ES-I3 (cell line): Measurements from ENCODE around the gene SNUPN.
"Not testable (repeated sequence)": the region's sequence is repeated elsewhere in the genome, so short reads cannot be mapped to it uniquely, and the experiment has no call there.

ENCODE experiments used
- H3K36me3 ChIP-seq: 2 replicates; pipeline ENCODE4 v1.6.1; 2013; ENCODE audit warnings: mild to moderate bottlenecking, low read length, control low read depth, moderate library complexity; ENCODE audit not compliant: insufficient read depth
- H3K4me1 ChIP-seq: 2 replicates; pipeline ENCODE4 v1.6.1; 2013; ENCODE audit warnings: mild to moderate bottlenecking, control low read depth, low read length; ENCODE audit not compliant: insufficient read depth
- H3K9ac ChIP-seq: 2 replicates; pipeline ENCODE4 v1.6.1; 2013; ENCODE audit warnings: low read depth, mild to moderate bottlenecking, low read length, moderate library complexity
- H3K9me3 ChIP-seq: 2 replicates; pipeline ENCODE4 v1.6.1; 2013; ENCODE audit warnings: mild to moderate bottlenecking, low read length, moderate library complexity; ENCODE audit not compliant: control insufficient read depth, insufficient read depth

Gene SNUPN

DNA sequence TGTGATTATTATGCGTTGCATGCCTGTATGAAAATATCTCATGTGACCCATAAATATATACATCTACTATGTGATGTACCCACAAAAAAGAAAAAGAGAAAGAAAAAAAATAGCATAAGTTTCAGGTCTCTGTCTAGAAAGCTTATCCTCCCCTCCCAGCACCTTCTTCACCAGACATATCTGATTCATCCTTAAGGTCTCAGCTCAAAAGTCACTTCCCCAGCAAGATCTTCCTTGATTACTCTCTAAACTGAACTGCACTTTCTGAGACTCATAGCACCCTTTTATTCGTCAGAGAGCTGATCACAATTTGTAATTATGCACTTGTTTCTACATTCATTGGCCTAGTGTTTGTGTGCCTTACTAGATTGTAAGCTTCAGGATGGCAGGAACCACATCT is 35.3 kb downstream of the SNUPN start:
- Histone ChIP-seq H3K9me3 (no peaks in the 10 kb centered on the region), H3K4me1 (no peaks in the 10 kb centered on the region), H3K36me3 (no peaks in the 10 kb centered on the region; the same call in 1 of the 2 replicates), H3K9ac (no peak overlapping the region)

DNA sequence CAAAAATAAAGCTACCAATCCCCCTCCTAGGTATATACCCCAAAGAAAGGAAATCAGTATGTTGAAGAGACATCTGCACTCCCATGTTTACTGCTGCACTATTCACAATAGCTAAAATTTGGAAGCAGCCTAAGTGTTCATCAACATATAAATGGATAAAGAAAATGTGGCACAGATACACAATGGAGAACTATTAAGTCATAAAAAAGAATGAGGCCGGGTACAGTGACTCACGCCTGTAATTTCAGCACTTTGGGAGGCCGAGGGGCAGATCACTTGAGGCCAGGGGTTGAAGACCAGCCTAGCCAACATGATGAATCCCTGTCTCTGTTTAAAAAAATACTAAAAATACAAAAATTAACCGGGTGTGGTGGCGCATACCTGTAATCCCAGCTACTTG is 36.5 kb downstream of the SNUPN start:
- Histone ChIP-seq H3K9me3 (no peaks in the 10 kb centered on the region), H3K9ac (no peak overlapping the region), H3K4me1 (peaks cover 2% of the 10 kb centered on the region; the same call in 1 of the 2 replicates), H3K36me3 (no peaks in the 10 kb centered on the region; the same call in 1 of the 2 replicates)

DNA sequence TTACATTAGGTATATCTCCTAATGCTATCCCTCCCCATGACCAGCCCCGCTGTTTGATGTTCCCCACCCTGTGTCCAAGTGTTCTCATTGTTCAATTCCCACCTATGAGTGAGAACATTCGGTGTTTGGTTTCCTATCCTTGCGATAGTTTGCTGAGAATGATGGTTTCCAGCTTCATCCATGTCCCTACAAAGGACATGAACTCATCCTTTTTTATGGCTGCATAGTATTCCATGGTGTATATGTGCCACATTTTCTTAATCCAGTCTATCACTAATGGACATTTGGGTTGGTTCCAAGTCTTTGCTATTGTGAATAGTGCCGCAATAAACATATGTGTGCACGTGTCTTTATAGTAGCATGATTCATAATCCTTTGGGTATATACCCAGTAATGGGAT is 39.1 kb downstream of the SNUPN start:
- not testable (repeated sequence) for H3K4me1 ChIP-seq, H3K9ac ChIP-seq, H3K36me3 ChIP-seq, H3K9me3 ChIP-seq

DNA sequence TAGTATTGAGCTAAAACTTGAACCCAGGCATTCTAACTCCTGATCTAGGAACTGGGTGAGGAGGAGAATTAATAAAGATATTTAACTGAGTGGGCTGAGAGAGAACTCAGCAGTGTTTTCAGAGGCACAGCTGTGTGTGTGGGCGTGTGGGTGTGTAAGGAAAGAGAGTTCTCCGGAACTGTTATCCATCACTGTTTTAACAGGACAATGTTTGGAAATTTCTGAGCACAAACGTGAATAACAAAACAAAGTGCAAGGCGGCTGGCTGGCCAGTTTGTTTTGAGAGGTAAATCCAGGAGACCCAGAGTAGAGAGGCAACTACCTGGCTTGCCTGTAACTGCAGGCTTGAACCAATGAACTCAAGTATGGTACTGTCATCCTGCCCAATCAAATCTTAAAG is 41.4 kb downstream of the SNUPN start:
- no peaks in the 10 kb centered on the region for H3K36me3 ChIP-seq
- peaks cover 4% of the 10 kb centered on the region; the same call in 1 of the 2 replicates for H3K4me1 ChIP-seq
- H3K9me3 ChIP-seq: no peaks in the 10 kb centered on the region
- H3K9ac ChIP-seq: no peak overlapping the region

DNA sequence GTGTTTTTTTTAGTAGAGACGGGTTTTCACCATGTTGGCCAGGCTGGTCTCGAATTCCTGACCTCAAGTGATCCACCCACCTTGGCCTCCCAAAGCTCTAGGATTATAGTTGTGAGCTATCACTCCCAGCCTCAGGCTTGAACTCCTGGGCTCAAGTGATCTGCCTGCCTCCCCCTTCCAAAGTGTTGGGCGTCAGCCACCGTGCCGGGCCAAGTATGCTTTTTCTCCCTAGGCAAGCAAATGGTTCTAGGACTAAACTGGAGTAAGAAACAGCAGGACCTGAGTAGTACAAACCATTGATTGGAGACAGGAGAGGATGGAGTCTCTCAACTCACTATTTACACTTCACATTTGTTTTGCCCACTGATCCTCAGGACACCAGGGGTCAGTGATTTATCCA is 41.8 kb downstream of the SNUPN start:
- Histone ChIP-seq H3K9ac (no peak overlapping the region), H3K4me1 (peaks cover 4% of the 10 kb centered on the region; the same call in 1 of the 2 replicates), H3K36me3 (no peaks in the 10 kb centered on the region), H3K9me3 (no peaks in the 10 kb centered on the region)

DNA sequence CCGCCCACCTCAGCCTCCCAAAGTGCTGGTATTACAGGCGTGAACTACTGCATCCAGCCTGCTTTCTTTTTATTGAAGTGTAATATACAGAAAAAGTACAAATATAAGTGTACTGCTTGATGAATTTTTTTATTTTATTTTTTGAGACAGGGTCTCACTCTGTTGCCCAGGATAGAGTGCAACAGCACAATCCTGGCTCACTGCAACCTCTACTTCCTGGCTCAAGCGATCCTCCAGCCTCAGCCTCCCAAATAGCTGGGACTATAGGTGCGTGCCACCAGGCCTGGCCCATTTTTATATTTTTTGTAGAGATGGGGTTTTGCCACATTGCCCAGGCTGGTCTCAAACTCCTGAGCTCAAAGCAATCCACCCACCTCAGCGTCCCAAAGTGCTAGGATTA is 42.6 kb downstream of the SNUPN start:
- not testable (repeated sequence) for H3K36me3 ChIP-seq, H3K9me3 ChIP-seq, H3K4me1 ChIP-seq, H3K9ac ChIP-seq

DNA sequence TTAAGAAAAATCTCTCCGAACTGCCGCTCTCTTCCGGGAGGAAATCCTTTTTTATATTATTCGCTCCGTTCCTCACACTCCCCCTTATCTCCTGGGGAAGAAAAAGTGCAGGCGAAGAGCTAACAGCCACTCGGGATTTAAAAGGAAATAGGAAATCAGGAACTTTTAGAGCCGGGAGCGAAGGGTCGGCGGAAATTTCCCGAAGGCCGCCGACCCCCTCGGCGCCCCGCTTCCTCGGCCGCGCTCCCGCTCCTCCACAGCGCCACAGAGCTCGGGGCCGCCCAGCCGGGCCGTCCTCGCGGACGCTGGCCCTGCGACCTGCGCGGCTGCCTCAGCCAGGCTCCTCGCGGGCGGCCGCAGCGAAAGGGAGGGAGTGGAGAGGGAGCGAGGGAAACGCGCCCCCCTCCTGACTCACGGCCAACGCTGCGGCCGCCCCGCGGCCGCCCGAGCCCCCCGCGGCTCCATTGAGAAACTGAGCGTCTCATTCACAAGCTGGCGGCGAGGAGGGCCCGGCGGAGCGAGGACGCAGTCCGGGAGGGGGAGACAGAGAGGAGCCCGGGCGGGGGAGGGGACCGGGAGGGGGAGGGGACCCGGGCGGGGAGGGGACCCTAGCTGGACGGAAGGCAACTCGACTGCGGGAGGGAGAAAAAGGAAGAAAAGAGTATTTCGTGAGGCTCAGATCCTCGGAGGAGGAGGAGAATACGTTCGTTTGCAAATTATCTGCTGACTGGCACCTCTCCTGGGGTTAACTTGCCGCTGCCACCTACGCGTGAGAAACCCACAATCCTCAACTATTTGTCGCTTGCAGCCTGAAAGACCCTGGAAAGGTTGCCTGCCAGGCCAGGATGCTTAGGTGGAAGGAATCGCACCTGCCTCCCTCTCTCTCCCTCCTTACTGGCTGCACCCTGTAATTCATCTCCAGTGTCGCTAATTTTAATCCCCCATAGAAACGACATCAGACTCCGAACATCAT is 46.3 kb downstream of the SNUPN start, which contains the start of gene PTPN9:
PTPN9 (minus strand) TSS at position 368 of the 973 bp plus-strand sequence. CDS start 539 bp downstream, outside the sequence.
- H3K9ac ChIP-seq: peak within 1 kb of the TSS; percentile 73
- H3K36me3 ChIP-seq: no peaks in the 10 kb centered on the region
- peaks cover 4% of the 10 kb centered on the region; the same call in 1 of the 2 replicates for H3K4me1 ChIP-seq
- H3K9me3 ChIP-seq: no peaks in the 10 kb centered on the region

DNA sequence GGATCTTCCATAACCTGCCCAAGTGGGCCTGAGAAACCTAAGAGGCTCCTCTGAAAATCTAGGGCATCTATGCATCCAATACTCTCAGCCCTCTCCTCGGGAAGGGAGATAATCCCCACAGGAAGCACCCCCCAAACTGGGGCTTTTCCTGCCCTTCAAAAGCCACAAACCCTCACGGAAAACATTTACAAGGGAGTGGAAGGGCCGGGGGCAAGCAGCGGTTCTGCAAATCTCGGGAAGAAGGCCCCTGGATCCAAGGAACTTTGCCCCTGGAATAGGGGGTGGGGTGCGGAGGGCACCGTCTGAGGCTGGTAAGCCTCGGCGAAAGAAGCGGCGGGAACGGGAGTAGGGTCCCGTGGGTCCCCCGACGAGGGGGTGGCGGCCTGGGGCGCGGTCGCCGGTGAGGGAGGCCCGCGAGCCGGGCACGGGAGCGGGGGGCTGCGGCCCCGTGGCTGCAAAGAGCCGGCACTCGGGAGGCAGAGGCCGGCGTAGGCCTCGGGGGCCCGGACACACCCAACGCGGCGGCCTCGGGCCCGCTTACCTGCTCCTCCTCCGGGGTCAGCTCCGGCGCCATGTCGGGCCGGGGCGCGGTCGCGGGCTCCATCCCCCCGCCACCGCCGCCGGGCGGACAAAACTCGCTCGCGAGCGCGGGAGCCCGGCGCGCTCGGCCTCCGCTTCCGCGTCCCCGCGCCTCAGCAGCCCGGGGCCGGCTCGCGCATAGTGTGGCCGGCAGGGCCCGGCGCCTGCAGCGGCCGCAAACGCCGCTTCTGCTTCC is 47.2 kb downstream of the SNUPN start:
- Histone ChIP-seq H3K9ac (peak overlapping the region; percentile 73), H3K9me3 (no peaks in the 10 kb centered on the region), H3K4me1 (peaks cover 8% of the 10 kb centered on the region), H3K36me3 (no peaks in the 10 kb centered on the region)

DNA sequence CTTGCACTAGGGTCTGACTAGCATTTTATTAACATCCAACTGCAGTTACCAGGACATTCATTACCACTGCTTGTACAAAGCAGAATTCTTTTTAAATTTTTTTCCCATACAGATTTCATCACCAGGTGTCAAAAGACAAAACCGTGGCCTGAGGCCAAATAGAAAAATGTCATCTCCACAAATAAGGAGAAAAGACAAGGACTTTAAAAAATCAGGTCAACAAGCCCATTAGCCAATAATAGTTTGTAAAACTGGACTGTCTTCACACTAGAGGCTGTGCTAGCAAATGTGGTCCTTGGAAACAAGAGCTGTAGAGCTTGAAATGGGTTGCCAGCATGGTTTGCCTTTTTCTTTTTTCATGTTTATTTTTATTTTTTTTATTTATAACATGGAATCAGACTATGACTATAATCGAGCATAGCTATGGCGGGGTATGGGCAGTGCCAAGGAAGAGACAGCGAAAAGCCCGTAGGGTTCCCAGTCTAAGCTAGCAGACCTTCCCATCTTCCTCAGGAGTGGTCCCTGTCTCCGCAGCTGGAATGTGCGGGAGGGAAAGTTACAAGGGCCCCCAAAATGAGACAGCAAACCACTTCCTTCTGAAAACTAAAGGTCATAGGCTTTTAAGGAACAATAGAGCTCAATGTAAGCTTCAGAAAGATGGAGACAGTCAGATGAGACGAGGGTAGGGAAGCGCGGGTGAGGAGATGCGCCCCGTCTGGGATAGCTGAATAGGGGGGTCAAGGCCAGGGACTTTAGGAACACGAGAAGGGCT is 47.9 kb downstream of the SNUPN start:
- H3K9me3 ChIP-seq: no peaks in the 10 kb centered on the region
- no peaks in the 10 kb centered on the region for H3K36me3 ChIP-seq
- H3K4me1 ChIP-seq: peaks cover 16% of the 10 kb centered on the region
- H3K9ac ChIP-seq: peak overlapping the region; percentile 73

DNA sequence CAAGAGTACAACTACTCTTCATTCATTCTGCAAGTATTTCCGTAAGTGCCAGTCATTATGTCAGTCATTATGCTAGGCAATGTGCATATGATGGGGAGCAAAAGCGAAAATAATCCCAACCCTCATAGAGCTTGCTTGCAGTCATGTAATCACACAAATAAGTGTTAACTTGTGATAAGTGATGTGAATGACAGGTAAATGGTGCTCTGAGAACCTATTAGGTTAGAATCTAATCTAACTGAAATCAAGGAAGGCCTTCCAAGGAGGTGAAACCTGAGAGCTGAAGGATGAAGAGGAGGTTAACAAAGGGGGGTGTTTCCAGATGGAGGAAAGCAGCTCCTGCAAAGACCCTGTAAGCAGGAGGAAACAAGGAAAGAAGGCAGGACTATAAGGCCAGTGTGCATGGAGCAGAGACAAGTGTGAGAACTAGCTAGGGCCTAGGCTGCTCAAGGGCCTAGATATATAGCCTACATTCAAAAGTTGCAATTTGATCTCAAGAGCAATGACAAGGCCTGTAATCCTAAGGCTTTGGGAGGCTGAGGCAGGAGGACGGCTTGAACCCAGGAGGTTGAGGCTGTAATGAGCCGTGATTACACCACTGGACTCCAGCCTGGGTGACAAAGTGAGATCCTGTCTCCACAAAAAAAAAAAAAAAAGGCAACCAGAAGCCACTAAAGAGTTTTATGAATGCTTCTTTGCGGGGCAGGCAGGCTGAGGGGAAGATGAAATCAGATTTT is 51.7 kb downstream of the SNUPN start:
- Histone ChIP-seq H3K9me3 (no peaks in the 10 kb centered on the region), H3K4me1 (peaks cover 17% of the 10 kb centered on the region), H3K9ac (no peak overlapping the region), H3K36me3 (no peaks in the 10 kb centered on the region)

DNA sequence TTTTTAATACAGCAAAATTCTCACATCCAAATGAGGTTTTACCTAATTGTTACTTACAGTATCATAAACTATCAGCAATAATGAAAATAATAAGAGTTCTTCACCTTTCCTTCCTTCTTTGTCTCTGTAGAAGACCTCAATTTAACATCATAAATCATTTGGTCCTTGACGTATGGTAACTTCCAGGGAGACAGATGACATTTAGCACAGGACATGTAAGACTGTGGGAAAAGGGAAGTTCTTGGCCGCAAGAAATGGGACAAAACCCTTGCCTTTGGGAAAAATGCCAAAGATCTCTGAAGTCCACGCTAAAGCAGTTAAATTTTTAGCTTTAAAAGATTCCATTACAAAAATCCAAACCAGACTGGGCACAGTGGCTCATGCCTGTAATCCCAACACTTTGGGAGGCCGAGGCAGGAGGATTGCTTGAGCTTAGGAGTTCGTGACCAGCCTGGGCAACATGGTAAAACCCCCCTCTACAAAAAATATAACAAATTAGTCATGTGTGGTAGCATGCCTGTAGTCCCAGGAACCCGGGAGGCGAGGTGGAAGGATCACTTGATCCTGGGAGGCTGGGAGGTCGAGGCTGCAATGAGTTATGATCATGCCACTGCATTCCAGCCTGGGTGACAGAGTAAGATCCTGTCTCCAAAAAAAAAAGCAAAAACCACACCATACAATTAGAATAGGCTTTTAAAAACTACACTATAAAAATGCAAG is 55.2 kb downstream of the SNUPN start:
- H3K4me1 ChIP-seq: peaks cover 21% of the 10 kb centered on the region
- no peak overlapping the region for H3K9ac ChIP-seq
- H3K36me3 ChIP-seq: no peaks in the 10 kb centered on the region
- H3K9me3 ChIP-seq: no peaks in the 10 kb centered on the region

DNA sequence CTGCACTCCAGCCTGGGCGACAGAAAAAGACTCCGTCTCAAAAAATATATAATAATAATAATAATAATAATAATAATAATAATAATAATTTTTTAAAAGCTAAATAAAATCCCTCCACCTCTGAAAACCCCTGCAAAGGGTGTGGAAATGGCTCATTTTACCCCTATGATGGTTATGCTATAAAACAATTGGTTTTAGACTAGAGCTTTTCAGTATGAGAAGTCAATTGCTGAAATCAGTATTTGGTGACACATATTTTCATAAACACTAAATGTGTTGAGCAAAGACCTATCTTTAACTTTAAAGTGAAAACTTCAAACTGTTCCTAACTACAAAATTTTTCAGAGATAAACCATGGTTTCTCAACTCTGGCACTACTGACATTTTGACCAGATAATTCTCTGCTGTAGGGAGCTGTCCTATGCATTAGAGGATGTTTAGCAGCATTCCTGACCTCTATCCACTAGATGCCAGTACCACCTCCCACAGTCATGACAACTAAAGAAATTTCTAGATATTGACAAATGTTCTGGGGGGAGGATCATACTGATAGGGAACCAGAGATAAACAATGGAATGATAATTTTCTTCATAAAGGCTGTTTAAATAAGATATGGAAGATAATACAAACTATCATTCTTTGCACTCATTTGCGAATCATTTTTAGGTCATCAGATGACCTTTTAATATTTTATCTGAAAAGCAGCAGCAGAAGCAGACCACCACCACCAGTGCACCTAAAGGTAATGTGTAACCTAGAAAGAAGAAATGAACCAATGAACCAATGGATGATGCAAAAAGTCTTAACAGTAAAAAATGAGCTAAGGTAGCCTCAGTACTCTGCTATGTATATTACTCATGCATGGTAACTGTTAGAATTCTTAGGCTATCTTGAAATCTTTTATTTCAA is 60.2 kb downstream of the SNUPN start:
- Histone ChIP-seq H3K4me1 (peaks cover 4% of the 10 kb centered on the region), H3K36me3 (no peaks in the 10 kb centered on the region), H3K9me3 (no peaks in the 10 kb centered on the region), H3K9ac (no peak overlapping the region)
